Calu3 (cell line): ENCODE results near the gene FSIP1. TPM values are rescaled to one million over a fixed set of nuclear protein-coding genes. Genes with fewer than 3 reads are reported as not detected.

ENCODE experiments used
- BruUV-seq: library from RNA; stranded (reverse); fragments of 400-500 nt; replicated peaks from 2 replicates; lab custom pipeline; 2021; lab: Mats Ljungman, UMichigan
- CTCF ChIA-PET: fragments of 300-600 bp; sonication (Branson Sonifier 250); formaldehyde crosslinking; loops from one replicate; lab custom pipeline; 2022; ENCODE audit warnings: antibody characterized with exemption; lab: Charles Lee
- DNase-seq: peaks from one replicate; pipeline ENCODE4 v3.0.0; 2022
- H3K27ac Mint-ChIP-seq: one replicate; pipeline ENCODE4 v1.8.0; 2022; ENCODE audit warnings: mixed read lengths; ENCODE audit not compliant: unreplicated experiment
- H3K27me3 Mint-ChIP-seq: one replicate; pipeline ENCODE4 v1.8.0; 2022; ENCODE audit warnings: mixed read lengths; ENCODE audit not compliant: unreplicated experiment
- H3K36me3 Mint-ChIP-seq: one replicate; pipeline ENCODE4 v1.8.0; 2022; ENCODE audit warnings: mild to moderate bottlenecking, moderate library complexity, mixed read lengths; ENCODE audit not compliant: insufficient read depth, unreplicated experiment
- H3K4me1 Mint-ChIP-seq: one replicate; pipeline ENCODE4 v1.8.0; 2022; ENCODE audit warnings: mild to moderate bottlenecking, low read depth, mixed read lengths; ENCODE audit not compliant: unreplicated experiment
- H3K4me3 Mint-ChIP-seq: one replicate; pipeline ENCODE4 v1.8.0; 2022; ENCODE audit warnings: mild to moderate bottlenecking, low read depth, moderate library complexity, mixed read lengths; ENCODE audit not compliant: unreplicated experiment
- H3K9me3 Mint-ChIP-seq: one replicate; pipeline ENCODE4 v1.8.0; 2022; ENCODE audit warnings: low read depth, mixed read lengths; ENCODE audit not compliant: unreplicated experiment
- intact Hi-C: fragments of 100-400 bp; cut with micrococcal nuclease; formaldehyde crosslinking; loops from one replicate; pipeline ENCODE4 v1.10.0; 2022; ENCODE audit not compliant: unreplicated experiment
- total RNA-seq: library from RNA; stranded (reverse); gene quantifications from 2 replicates; pipeline ENCODE4 v1.2.3, GENCODE V29; 2022
- TF ChIP-seq, protein P1 (sequence below): fragments of 200-600 bp; IDR thresholded peaks from one replicate; pipeline ENCODE4 v1.8.0; 2022; ENCODE audit warnings: antibody characterized with exemption; ENCODE audit not compliant: unreplicated experiment

Gene FSIP1
- total RNA-seq, 1 experiment from 2014 or later, result 0.28 TPM

- TF ChIP-seq, protein P1, sequence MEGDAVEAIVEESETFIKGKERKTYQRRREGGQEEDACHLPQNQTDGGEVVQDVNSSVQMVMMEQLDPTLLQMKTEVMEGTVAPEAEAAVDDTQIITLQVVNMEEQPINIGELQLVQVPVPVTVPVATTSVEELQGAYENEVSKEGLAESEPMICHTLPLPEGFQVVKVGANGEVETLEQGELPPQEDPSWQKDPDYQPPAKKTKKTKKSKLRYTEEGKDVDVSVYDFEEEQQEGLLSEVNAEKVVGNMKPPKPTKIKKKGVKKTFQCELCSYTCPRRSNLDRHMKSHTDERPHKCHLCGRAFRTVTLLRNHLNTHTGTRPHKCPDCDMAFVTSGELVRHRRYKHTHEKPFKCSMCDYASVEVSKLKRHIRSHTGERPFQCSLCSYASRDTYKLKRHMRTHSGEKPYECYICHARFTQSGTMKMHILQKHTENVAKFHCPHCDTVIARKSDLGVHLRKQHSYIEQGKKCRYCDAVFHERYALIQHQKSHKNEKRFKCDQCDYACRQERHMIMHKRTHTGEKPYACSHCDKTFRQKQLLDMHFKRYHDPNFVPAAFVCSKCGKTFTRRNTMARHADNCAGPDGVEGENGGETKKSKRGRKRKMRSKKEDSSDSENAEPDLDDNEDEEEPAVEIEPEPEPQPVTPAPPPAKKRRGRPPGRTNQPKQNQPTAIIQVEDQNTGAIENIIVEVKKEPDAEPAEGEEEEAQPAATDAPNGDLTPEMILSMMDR, result no peak
- intact Hi-C loops, result no loop called here
- CTCF ChIA-PET, result interaction anchor here (0.6 kb wide), 1 partner anchor 1195 kb away, joined by 4 read pairs; no protein-coding TSS in a partner anchor
- no peaks in the 10 kb centered on the region for H3K36me3 Mint-ChIP-seq
- H3K4me3 Mint-ChIP-seq, result no peak overlapping the region
- no peak for DNase-seq
- H3K4me1 Mint-ChIP-seq, result no peaks in the 10 kb centered on the region
- H3K27ac Mint-ChIP-seq, result no peak overlapping the region
- H3K27me3 Mint-ChIP-seq, result no peaks in the 10 kb centered on the region
- H3K9me3 Mint-ChIP-seq, result no peaks in the 10 kb centered on the region
- BruUV-seq, result no TSS peak
These were observed 110.5 kb downstream of the FSIP1 start for GRCh38 chr15:39672184-39672583.

- Mint-ChIP-seq H3K36me3 (no peaks in the 10 kb centered on the region), H3K9me3 (no peaks in the 10 kb centered on the region), H3K27me3 (no peaks in the 10 kb centered on the region), H3K27ac (no peak overlapping the region), H3K4me1 (no peaks in the 10 kb centered on the region), H3K4me3 (no peak overlapping the region)
- TF ChIP-seq, protein P1, result no peak
- DNase-seq, result no peak
- CTCF ChIA-PET, result no interaction called here
- BruUV-seq, result no TSS peak
- intact Hi-C loops, result no loop called here
These were observed 112.0 kb downstream of the FSIP1 start for GRCh38 chr15:39670687-39671086.

DNA sequence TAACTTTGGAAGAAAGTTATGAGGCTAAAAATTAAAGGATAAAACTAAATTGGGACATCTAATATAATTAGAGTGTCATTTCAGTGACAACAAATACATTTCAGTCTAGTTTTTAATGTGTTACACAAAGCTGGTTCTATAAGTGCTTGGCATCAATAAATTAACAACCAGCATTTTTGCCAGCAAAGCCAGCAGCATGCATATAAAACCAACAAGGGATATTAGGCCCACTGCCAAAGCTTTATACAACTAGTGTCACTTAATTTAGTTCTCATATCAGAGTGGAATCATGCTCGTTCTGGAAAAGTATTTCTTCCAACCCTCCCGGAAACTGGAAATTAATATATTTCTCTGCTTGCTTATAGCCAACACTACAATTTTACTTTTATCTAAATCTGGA is 113.0 kb downstream of the FSIP1 start:
- intact Hi-C loops, result loop anchor here (10.0 kb wide), 1 partner anchor 75 kb away; no protein-coding TSS in a partner anchor
- H3K4me3 Mint-ChIP-seq, result no peak overlapping the region
- TF ChIP-seq, protein P1, result no peak
- no peaks in the 10 kb centered on the region for H3K9me3 Mint-ChIP-seq
- H3K27ac Mint-ChIP-seq, result no peak overlapping the region
- CTCF ChIA-PET, result no interaction called here
- no TSS peak for BruUV-seq
- H3K4me1 Mint-ChIP-seq, result no peaks in the 10 kb centered on the region
- no peak for DNase-seq
- H3K36me3 Mint-ChIP-seq, result no peaks in the 10 kb centered on the region
- no peaks in the 10 kb centered on the region for H3K27me3 Mint-ChIP-seq

- H3K27ac Mint-ChIP-seq, result no peak overlapping the region
- DNase-seq, result no peak
- H3K27me3 Mint-ChIP-seq, result no peaks in the 10 kb centered on the region
- no peaks in the 10 kb centered on the region for H3K9me3 Mint-ChIP-seq
- no peaks in the 10 kb centered on the region for H3K4me1 Mint-ChIP-seq
- intact Hi-C loops, result loop anchor here (10.0 kb wide), 1 partner anchor 74 kb away; no protein-coding TSS in a partner anchor
- H3K36me3 Mint-ChIP-seq, result no peaks in the 10 kb centered on the region
- CTCF ChIA-PET, result no interaction called here
- TF ChIP-seq, protein P1, result no peak
- no peak overlapping the region for H3K4me3 Mint-ChIP-seq
- BruUV-seq, result no TSS peak
These were observed 113.4 kb downstream of the FSIP1 start for GRCh38 chr15:39669241-39669640.
